Glutamatergic neuron (in vitro differentiated cells): ENCODE results near the gene TUSC2. TPM values are rescaled to one million over a fixed set of nuclear protein-coding genes. Genes with fewer than 3 reads are reported as not detected.
A peak's percentile ranks its signal among the peaks of the same experiment; 100 is the strongest.

Experiments
- DNase-seq: peaks from one replicate; pipeline ENCODE4 v3.0.0; 2022
- H3K27ac Mint-ChIP-seq: one replicate; pipeline ENCODE4 v1.8.0; 2020; ENCODE audit warnings: mild to moderate bottlenecking, mixed read lengths, inconsistent platforms; ENCODE audit not compliant: unreplicated experiment
- H3K27me3 Mint-ChIP-seq: one replicate; pipeline ENCODE4 v1.8.0; 2020; ENCODE audit warnings: mild to moderate bottlenecking, moderate library complexity, mixed read lengths, inconsistent platforms; ENCODE audit not compliant: unreplicated experiment
- H3K36me3 Mint-ChIP-seq: one replicate; pipeline ENCODE4 v1.8.0; 2020; ENCODE audit warnings: mild to moderate bottlenecking, mixed read lengths, inconsistent platforms; ENCODE audit not compliant: unreplicated experiment
- H3K4me1 Mint-ChIP-seq: one replicate; pipeline ENCODE4 v1.8.0; 2020; ENCODE audit warnings: mild to moderate bottlenecking, low read depth, mixed read lengths, inconsistent platforms; ENCODE audit not compliant: unreplicated experiment
- H3K4me3 Mint-ChIP-seq: one replicate; pipeline ENCODE4 v1.8.0; 2020; ENCODE audit warnings: mild to moderate bottlenecking, mixed read lengths, inconsistent platforms; ENCODE audit not compliant: unreplicated experiment
- H3K9me3 Mint-ChIP-seq: one replicate; pipeline ENCODE4 v1.8.0; 2020; ENCODE audit warnings: mild to moderate bottlenecking, moderate library complexity, mixed read lengths, inconsistent platforms; ENCODE audit not compliant: unreplicated experiment
- CTCF ChIP-seq: fragments of 200-600 bp; sonication (generic); IDR thresholded peaks from one replicate; pipeline ENCODE4 v1.5.0; 2021; ENCODE audit not compliant: partially characterized antibody, unreplicated experiment
- total RNA-seq: library from RNA; stranded (reverse); fragmentation: NEBNext Ultra II Directional; extraction: Animal tissue kit (Norgen Biotek cat#: 25700); gene quantifications from one replicate; pipeline ENCODE4 v1.2.1, GENCODE V29; 2021; ENCODE audit not compliant: unreplicated experiment

TUSC2 gene
- total RNA-seq, 1 donor from 2014 or later, result 30.8 TPM

- DNase-seq, result peak; percentile 87
- H3K27ac Mint-ChIP-seq, result no peak overlapping the region
- peak overlapping the region; percentile 78 for H3K4me3 Mint-ChIP-seq
- H3K27me3 Mint-ChIP-seq, result peaks cover 8% of the 10 kb centered on the region
- no peak for TF ChIP-seq CTCF
- no peaks in the 10 kb centered on the region for H3K36me3 Mint-ChIP-seq
- peaks cover 10% of the 10 kb centered on the region for H3K4me1 Mint-ChIP-seq
- peaks cover 9% of the 10 kb centered on the region for H3K9me3 Mint-ChIP-seq
Measured at GRCh38 chr3:50365080-50365841, 37.2 kb upstream of the TUSC2 start.

GRCh38 chr3:50364573-50365079 lies 36.6 kb upstream of the TUSC2 start:
- Mint-ChIP-seq H3K4me1 (peaks cover 12% of the 10 kb centered on the region), H3K9me3 (peaks cover 11% of the 10 kb centered on the region), H3K36me3 (no peaks in the 10 kb centered on the region), H3K4me3 (peak overlapping the region; percentile 78), H3K27me3 (peaks cover 8% of the 10 kb centered on the region), H3K27ac (peak overlapping the region; percentile 55)
- DNase-seq, result peak; percentile 58
- no peak for TF ChIP-seq CTCF

- Mint-ChIP-seq H3K27me3 (peaks cover 6% of the 10 kb centered on the region), H3K9me3 (peaks cover 9% of the 10 kb centered on the region), H3K36me3 (no peaks in the 10 kb centered on the region), H3K27ac (peak overlapping the region; percentile 55), H3K4me3 (peak overlapping the region; percentile 94), H3K4me1 (peaks cover 14% of the 10 kb centered on the region)
- TF ChIP-seq CTCF, result no peak
- no peak for DNase-seq
Measured at GRCh38 chr3:50359760-50360110, 31.7 kb upstream of the TUSC2 start.

GRCh38 chr3:50358911-50359759 lies 31.1 kb upstream of the TUSC2 start, which contains the start of gene TMEM115:
Gene TMEM115, minus strand, starts transcription at chr3:50359521. Its CDS starts 458 bp downstream, at chr3:50359063.
- Mint-ChIP-seq H3K4me1 (peaks cover 14% of the 10 kb centered on the region), H3K27me3 (peaks cover 6% of the 10 kb centered on the region), H3K4me3 (peak within 1 kb of the TSS; percentile 94), H3K36me3 (no peaks in the 10 kb centered on the region), H3K27ac (peak within 1 kb of the TSS; percentile 76), H3K9me3 (peaks cover 9% of the 10 kb centered on the region)
- no peak for TF ChIP-seq CTCF
- peak; percentile 93 for DNase-seq
